SKM-1 treated with dmso at 0.1 percent for 144 hours (cell line): Measurements from ENCODE around the gene BCL2L11.

Source experiments
- DNase-seq: peaks from one replicate; lab custom pipeline; 2025; ENCODE audit not compliant: unreplicated experiment; lab: John Stamatoyannopoulos, UW

BCL2L11 gene

GRCh38 chr2:111190816-111191540 lies 70.3 kb downstream of the BCL2L11 start:
- DNase-seq: no peak

DNA sequence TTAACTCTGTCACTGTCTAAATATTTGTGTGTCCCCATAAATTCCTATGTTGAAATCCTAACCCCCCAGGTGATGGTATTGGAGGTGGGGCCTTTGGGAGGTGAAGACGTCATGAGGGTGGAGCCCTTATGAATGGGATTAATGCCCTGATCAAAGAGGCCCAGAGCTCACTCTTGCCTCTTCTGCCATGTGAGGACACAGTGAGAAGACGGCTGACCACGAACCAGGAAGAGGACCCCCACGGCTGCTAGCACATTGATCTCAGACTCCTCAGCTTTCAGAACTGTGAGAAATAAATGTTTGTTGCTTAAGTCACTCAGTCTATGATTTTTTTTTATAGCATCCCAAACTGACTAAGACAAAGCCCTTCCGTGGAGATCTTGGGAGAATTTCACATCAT lies 71.2 kb downstream of the BCL2L11 start:
- no peak for DNase-seq

GRCh38 chr2:111192776-111193368 lies 72.2 kb downstream of the BCL2L11 start:
- DNase-seq: no peak

DNA sequence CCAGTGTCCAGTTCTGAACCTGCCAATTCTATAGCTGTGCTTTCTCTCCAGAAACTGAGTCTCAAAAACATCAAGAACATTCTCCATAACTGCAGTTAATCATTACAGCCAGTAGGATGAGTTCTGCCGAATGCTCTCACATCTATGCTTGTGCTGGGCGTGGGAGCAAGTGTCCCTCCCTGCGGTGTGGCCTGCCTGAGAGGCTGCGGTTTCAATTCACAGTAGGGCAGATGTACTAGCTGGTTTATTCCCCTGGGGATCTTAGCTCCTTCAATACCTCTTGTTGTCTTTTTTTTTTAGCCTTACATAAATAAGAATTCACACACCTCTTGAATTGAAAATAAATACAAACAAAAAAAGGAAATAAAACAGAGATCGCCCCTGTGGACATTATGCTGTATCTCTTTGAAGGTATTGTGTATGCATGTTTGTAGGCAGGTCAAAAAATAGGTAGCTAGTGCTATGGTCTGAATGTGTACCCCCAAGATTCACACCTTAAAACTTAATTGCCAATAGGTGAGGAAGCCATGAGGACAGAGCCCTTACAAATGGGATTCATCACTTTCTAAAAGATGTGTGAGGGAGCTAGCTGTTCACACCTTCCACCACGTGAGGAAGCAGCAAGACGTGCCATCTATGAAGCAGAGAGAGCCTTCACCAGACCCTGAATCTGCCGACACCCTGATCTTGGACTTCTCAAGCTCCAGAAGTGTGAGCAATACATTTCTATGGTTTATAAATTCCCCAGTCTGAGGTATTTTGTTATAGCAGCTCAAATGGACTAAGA lies 74.3 kb downstream of the BCL2L11 start:
- DNase-seq: no peak

DNA sequence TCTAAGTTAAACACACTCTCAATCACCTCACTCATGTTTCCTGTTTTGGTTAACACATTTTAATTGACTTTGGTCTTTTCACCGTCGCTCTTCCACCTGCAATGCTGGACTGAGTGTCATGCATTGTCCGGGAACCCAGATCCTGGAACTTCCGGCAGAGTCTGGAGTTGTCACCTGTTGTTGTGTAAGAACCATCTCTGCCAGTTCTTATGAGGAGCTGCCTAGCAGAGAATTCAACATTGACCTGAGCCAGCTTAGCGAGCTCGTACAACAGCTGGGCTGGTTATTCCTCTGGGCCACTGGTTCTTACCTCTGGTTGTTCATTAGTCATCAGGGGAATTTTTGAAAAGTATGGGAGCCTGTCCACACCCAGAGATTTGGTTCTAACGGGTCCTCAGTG lies 75.7 kb downstream of the BCL2L11 start:
- no peak for DNase-seq

DNA sequence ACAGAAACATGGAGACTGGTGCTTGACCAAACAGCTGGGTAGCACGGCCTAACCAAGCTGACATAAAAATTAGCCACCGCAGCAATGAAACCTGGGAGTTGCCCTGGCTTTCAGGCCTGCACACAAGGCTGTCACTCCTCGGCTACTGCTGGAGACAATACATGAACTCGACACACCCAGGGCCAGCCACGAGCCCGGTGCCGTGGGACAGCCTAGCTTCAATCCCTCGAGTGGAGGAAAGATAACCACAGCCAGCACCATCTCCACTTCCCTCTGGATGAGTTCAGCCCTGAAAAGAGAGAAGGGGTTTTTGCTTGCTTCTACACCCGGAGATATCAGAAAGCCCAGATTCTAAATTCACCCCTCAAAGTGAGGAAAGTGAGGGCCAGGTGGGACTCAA lies 78.0 kb downstream of the BCL2L11 start:
- no peak for DNase-seq

- no peak for DNase-seq
Measured at GRCh38 chr2:111199840-111200239, 79.1 kb downstream of the BCL2L11 start.

DNA sequence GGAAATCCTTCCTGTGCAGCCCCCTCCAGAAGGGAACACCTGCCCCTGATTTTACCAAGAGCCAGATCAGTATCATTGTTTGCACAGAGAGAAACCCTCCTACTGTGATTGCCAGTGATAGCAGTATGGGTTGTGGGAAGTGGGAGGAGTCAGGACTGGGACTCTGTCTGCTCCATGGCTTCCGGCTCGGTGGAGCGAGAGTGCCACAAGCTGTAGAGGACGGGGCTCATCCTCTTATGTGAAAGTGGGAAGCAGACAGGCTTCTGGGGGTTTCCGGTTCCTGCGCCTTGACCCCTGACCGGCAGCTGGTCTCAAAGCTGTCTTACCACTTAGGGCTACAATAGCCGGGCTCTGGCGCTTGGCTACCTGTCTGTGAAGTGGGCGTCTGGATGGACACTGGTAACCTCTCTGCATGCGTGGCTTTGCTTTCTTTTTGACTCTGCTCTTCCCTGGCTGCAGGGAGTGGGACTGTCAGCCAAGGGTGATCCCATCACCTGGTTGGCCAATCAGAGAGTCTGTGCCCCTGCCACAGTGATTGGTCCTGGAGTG lies 79.7 kb downstream of the BCL2L11 start:
- no peak for DNase-seq

GRCh38 chr2:111201214-111201613 lies 80.5 kb downstream of the BCL2L11 start:
- no peak for DNase-seq

DNA sequence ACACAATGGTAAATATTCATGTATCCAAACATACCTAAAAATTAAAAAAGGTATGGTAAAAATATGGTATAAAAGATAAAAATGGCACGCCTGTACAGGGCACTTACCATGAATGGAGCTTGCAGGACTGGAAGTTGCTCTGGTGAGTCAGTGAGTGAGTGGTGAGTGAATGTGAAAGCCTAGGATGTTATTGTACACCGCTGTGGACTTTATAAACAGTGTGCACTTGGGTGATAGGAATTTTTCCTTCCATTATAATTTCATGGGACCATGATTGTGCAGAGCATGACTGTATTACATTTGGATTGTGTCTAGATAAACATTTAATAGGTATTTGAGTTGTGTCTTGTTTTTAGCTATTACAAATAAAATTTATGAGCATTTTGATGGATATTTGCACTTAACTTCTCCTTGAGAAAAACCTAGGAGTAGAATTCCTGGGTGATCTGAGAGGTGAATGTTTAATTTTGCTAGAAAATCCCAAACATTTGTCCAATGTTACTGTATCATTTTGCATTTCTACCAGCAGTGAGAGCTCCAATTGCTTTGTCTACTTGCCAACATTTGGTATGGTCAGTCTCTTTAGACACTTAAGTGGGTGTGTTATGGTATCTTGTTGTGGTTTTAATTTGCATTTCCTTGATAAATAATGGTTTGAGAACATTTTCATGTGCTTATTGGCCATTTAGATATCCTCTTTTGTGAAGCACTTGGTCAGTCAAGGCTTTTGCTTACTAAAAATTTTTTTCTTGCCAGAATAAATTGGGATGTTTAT lies 81.7 kb downstream of the BCL2L11 start:
- DNase-seq: no peak

DNA sequence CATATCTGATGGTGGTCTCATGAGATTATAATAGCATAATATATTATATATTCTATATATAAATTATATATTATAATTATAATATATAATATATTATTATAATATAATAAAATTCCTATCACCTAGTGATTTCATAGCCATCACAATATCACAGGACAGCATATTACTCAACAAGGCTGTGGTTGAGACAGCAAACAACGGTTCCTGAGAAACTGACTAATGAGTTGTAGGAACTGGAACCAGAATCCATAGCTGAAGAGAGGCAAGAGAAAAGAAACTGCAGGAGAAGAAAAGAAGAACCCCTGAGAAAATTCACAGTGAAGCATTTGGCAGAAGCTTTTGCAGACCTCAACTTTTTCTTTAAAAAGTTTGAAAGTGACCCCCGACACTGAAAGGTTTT lies 84.0 kb downstream of the BCL2L11 start:
- DNase-seq: no peak

GRCh38 chr2:111205774-111206173 lies 85.1 kb downstream of the BCL2L11 start:
- no peak for DNase-seq

- no peak for DNase-seq
Measured at GRCh38 chr2:111207851-111208250, 87.1 kb downstream of the BCL2L11 start.

- DNase-seq: no peak
Measured at GRCh38 chr2:111208639-111209038, 87.9 kb downstream of the BCL2L11 start.

DNA sequence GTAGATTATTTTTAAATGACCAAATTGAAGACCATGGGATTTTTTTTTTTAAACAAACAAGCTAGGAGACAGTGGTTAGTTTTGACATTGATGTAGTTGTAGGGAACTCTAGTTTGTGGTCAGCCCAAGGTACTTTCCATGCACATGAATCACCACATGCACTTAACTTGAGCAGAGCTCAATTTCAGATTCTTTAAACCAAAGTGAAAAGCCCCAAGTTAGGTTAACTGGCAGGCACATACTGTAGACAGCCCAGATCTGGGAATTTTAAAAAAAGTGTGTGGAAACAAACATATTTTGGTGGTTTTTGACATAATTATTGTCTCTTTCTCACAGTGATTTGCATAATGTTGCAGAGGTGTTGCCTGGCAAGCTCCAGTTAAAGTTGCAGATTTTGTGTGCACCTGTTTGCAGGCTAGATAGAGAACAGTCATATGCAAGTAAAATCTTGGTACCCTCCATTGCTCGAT lies 88.4 kb downstream of the BCL2L11 start:
- DNase-seq: no peak

- DNase-seq: no peak
Measured at GRCh38 chr2:111210036-111210435, 89.3 kb downstream of the BCL2L11 start.

DNA sequence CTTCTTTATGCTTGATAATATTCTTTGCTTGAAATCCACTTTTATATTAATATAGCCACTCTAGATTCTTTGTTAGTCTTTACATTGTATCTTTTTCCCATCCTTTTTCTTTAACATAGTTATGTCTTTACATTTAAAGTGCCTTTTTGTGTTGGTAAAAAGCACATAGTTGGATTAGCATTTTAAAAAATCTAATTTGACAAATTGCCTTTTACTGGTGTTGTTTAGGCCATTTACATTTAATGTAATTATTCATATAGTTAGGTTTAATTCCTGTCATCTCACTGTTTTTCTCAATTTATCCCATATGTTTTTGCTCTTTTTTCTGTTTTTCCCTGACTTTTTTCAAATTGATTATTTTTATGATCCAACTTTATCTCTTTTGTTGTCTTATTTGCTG lies 93.2 kb downstream of the BCL2L11 start:
- DNase-seq: no peak

- DNase-seq: no peak
Measured at GRCh38 chr2:111216811-111217652, 96.3 kb downstream of the BCL2L11 start.
